Hindlimb muscle (tissue), 1 donor: ENCODE data around the gene LAYN. TPM values are rescaled to one million over a fixed set of nuclear protein-coding genes. Genes with fewer than 3 reads are reported as not detected.

ENCODE experiments used
- DNase-seq: peaks from one replicate; pipeline ENCODE4 v3.0.0-alpha.2; 2013
- polyA plus RNA-seq: library from polyadenylated mRNA; unstranded; fragments of 120-200 nt; gene quantifications from one replicate; pipeline ENCODE4 v1.2.1, GENCODE V29; 2013; ENCODE audit not compliant: insufficient read length

Gene LAYN
- 4.2 TPM for polyA plus RNA-seq

DNA sequence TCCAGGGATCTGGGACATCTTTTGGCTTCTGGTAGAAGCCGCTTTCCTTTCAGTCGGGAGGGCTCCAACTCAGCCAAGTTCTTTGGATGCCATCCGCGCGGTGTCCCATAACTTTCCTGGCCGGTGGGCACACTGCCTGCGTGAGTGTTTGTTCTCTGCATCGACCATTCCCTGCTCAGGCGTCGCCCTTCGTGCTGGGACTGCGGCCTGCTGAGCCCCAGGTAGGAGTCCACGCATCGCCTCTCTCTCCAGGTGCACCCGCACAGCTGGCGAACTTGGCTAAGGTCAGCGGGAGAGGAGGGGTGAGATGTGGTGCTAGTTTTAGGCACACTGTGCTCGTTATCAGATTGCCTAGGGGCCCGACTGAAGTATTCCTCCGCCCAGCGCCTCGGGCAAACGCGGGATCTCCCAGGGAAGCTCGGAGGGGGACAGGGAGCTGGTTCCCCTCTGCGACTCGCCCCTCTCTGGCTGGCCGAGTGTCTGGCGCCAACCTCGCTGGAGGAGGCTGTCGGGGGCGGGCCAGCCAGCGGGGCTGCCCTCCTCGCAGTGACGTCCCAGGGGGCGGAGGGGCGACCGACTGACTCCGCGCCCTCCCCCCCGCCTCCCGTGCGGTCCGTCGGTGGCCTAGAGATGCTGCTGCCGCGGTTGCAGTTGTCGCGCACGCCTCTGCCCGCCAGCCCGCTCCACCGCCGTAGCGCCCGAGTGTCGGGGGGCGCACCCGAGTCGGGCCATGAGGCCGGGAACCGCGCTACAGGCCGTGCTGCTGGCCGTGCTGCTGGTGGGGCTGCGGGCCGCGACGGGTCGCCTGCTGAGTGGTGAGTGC lies at the start of gene LAYN:
Gene LAYN (plus strand): TSS at position 607 of the 823 bp plus-strand sequence. CDS start 124 bp downstream, at position 731.
- DNase-seq, result peak; percentile 61

DNA sequence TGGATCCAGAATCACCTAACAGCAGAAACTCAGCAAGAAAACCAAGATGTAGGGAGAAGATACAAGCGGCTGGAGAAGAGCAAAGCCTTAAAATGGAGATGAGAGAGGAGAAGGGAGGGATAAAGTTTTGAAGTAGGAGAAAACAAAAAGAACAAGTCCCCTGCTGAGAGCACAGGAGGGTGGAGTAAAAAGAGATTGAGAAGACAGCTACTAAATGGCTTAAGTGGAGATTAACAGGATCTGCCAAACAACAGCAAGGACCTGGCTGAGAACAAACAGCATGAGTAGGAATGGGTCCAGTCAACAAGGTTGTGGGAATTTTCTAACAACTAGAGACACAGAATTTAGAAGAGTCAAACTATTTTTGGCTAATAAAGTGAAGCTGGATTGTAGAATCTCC lies 46.5 kb upstream of the LAYN start:
- no peak for DNase-seq

- DNase-seq, result no peak
These were observed 41.0 kb upstream of the LAYN start for GRCh38 chr11:111499483-111499882.

DNA sequence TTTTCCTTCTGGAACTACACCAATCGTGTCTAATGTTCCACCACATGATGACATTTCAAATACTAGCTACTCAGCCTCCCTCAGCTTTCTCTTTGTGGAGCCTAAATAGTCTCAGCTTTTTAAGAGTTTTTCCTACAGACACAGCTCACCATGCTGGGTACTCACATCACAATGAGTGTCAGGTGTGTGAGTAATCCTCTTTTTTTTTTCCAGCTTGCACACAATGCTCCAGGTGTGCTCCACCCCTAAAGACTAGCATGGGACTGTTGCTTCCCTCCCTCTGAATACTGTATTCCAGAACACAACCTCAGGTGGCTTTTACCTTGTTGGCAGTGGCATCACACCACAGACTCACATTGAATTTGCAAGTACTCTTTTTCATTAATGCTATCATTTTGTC lies 40.0 kb upstream of the LAYN start:
- DNase-seq, result no peak

GRCh38 chr11:111502611-111503010 lies 37.9 kb upstream of the LAYN start:
- no peak for DNase-seq

DNA sequence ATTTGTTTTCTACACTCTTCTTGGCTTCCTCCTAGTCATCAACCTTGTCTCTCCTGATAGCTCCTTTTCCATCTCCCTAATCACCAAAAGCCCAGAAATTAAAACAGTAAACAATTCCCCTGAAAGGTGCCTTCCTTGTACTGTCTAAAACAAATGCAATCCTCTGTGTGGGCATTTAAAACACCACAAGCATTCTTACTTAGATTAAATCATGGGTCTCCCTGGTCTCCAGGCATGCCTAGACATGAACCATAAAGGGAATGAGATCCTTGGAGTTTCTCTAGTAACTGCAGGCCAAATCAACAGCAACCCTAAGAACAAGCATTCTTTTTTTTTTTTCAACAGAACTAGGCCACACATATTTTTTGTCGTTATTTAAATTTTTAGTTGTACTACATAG lies 30.2 kb upstream of the LAYN start:
- no peak for DNase-seq

- DNase-seq, result peak; percentile 6
These were observed 28.0 kb upstream of the LAYN start, which contains the start of gene BTG4 for GRCh38 chr11:111512296-111513239. Gene BTG4 (minus strand): TSS chr11:111512386. CDS start chr11:111498776, 13,610 bp downstream.

DNA sequence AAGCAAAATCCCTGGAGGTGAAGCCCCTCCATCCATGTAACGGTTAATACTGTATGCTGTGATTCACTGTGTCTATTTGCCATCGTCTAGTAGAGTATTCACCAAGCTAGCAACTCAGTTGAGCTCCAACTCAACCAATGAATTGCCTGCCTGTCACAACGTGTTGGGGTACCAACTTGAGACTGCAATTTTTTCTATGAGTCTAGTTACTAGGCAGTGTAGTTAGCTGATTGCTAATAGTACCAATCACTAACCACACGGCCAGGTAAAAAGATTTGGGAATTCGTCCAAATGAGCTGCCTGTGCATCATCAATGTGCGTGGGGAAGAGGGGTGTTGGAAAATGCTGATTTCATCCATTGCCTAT lies 27.3 kb upstream of the LAYN start:
- DNase-seq, result no peak

DNA sequence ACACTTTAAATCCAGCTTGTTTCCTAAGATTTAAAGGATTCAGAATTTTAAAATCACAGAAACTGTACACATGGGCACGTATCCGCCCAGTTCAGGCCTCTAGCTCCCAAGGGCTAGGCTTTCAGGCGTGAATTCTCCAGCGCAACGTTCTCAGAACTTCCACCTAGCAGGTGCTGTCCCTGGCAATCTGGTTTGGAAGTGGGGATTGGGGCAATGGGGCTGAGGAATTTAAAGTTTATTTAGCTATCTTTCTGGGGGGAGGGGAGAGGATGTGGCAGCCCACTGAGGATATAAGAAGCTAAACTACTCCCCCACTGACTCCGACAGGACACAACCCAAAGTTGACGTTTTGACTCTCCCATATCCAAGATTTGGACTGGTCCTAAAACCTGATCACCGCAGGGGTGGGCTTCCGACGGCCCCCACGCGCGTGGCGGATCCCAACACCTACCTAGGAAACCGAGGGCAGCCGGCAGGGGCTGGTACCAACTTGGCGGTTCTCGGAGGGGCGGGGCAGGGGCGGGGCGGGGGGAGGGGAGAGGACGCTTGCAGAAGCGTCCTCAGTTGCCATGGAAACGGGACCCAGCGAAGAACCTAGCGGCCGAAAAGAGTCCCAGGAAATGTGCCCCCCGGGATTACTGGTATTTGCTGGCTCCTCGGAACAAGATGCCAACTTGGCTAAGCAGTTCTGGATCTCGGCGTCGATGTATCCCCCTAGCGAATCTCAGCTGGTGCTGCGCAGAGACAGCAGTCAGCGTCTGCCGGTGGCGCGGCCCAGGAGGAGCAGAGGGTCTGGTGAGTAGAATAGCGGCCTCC lies 26.1 kb upstream of the LAYN start, which contains the start of gene HOATZ:
Gene HOATZ (plus strand): TSS at position 563 of the 816 bp plus-strand sequence. CDS start 7 bp downstream, at position 570.
- DNase-seq, result peak; percentile 15

- no peak for DNase-seq
These were observed 24.9 kb upstream of the LAYN start for GRCh38 chr11:111515591-111515990.

DNA sequence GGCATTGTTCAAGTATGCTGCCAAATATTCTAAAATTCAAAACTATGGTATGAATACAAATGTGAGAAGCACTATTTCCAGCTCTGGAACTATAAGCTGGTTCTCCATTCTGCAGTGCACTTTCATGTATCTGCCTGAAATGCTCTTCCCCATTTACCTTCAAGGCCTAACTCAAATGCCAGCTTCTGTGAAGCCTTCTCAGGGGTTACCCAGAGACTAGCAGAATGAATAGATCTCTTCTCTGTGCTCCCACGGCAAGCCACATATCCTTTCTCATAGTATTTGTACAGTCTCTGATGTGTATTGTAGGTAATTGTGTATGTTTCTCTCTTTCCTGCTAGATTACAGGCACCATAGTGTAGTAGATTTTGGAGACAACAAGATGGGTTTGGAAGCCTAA lies 21.9 kb upstream of the LAYN start:
- no peak for DNase-seq

GRCh38 chr11:111520560-111520959 lies 20.0 kb upstream of the LAYN start:
- DNase-seq, result no peak

DNA sequence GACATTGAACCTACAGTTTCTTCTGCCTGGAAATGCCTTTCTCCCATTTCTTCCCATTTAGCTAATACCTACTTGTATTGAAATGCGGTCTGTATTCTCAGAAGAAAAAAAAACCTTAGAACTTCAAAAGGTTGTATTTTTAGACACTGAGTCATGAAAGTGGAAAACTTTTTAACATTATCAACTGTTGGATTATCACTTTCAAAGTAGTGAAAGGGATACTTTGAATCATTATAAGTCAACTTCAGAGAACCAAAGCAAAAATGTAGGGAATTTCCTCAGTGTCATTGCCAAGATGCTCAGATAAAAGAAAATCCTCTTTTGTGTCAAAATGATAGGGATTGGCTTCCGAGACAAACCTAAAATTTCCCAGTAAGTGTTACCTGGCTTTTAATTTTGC lies 19.4 kb upstream of the LAYN start:
- DNase-seq, result no peak

- DNase-seq, result no peak
These were observed 18.1 kb upstream of the LAYN start for GRCh38 chr11:111522426-111522825.

DNA sequence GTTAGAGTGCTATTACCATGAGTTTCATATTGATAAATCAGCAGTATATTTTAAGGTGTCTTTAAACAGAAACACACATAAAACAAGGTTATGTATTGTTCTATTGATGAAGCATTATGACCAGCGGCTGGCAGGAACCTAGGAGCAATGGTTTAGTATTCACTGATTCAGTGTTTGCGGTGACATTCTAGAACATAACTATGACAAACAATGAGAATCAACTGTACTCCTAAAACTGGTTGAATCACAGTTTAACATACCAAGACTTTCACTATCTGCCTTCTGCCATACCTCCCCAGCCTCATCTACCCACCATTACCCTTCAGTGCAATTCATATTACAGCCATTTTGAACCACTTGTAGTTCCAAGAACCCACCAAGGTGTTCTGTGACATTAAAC lies 17.2 kb upstream of the LAYN start:
- no peak for DNase-seq

DNA sequence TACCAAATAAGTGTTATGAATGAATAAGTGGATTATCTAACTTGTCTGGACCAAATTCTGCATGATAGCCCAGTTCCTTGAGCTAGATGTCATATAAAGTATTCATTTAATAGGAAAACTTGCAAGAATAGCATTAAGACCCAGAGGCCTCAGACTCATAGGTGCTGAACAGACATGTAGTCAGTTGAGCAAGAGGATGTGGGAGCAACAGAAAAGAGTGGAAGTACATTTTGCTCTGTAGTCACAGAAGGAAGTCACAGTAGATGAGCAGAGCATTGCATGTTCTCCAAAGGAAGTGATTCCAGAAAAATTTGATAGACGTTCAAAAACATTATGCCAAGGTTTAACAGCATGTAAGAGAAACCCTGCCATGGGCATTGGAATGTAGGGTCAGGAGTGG lies 16.5 kb upstream of the LAYN start:
- no peak for DNase-seq

- DNase-seq, result no peak
These were observed 15.1 kb upstream of the LAYN start for GRCh38 chr11:111525456-111525855.

DNA sequence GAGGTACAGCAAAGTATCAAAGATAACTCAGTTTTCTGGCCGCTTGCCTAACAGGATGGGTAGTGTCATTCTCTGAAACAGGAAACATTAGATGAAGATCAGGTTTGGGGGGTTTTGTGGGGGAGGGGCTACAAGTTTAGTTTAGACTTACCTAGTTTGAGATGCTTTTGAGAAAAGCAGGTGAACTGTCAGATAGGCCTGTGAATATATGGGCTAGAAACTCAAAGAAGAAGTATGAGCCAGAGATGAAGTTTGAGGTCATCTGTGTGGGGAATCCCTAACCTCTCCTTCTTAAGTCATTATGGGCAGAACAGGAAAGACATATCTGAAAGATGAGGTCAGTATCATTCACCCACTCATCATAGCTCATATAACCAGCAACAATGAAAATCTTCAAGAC lies 14.0 kb upstream of the LAYN start:
- no peak for DNase-seq

GRCh38 chr11:111527279-111527678 lies 13.2 kb upstream of the LAYN start:
- no peak for DNase-seq

GRCh38 chr11:111528557-111528956 lies 12.0 kb upstream of the LAYN start:
- DNase-seq, result no peak

DNA sequence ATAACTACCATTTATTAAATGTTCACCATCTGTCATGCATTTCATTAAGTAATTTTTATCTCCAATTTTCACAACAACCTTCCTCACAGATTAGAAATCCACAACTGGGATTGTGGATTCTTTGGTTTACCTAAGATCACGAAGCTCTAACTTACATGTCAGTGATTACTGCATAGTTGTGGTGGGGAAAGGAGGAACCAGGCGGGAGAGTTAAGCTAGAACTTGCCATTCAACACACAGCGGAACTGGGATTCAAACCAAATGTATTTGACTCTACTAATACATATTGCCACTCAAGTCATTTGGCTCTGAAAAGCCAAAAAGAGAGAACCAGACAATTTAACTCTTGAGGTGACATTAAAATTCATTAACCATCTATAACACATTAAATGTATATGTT lies 10.4 kb upstream of the LAYN start:
- no peak for DNase-seq

DNA sequence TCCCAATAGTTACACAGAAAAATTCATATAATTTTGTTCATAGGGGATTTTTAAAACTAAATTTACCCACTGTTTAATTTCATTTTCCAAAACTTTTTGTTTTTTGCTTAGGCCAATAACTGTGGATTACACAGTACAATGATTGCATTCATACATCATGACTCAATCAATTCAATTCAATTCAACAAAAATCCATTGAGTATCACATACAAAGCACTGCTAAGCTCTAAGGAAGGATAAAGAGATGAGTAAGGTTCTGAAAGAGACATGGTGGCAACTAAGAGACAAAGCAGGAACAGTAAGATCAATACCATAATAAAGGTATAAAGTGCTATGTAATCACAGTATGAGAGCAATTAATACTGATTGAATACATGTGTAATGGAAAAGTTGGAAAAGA lies 9.4 kb upstream of the LAYN start:
- DNase-seq, result no peak
